RWPE2 (cell line): ENCODE results near the gene NT5C1A.

Experiments
- ATAC-seq: fragments of 200-7000 bp; cut with Tn5 transposase; 3 replicates; pipeline ENCODE4 v1.9.1; 2021; ENCODE audit warnings: low read depth
- DNase-seq: peaks from one replicate; pipeline ENCODE4 v3.0.0-alpha.2; 2020; ENCODE audit warnings: low spot score
- H3K27ac ChIP-seq: fragments of 450-650 bp; 2 replicates; pipeline ENCODE4 v1.5.1; 2017; ENCODE audit warnings: mild to moderate bottlenecking; ENCODE audit not compliant: poor library complexity, severe bottlenecking
- H3K27me3 ChIP-seq: fragments of 250-450 bp; sonication (Bioruptor Pico); 2 replicates; pipeline ENCODE4 v1.5.1; 2021; ENCODE audit warnings: mild to moderate bottlenecking, moderate library complexity; ENCODE audit not compliant: insufficient read depth, poor library complexity, severe bottlenecking
- H3K36me3 ChIP-seq: fragments of 250-450 bp; sonication (Bioruptor Pico); 2 replicates; pipeline ENCODE4 v1.5.1; 2020; ENCODE audit warnings: low read depth, mild to moderate bottlenecking, moderate library complexity
- H3K4me1 ChIP-seq: fragments of 250-450 bp; sonication (Bioruptor Pico); 2 replicates; pipeline ENCODE4 v1.5.1; 2021; ENCODE audit warnings: mild to moderate bottlenecking, moderate library complexity; ENCODE audit not compliant: insufficient read depth, poor library complexity, severe bottlenecking
- H3K4me3 ChIP-seq: fragments of 250-450 bp; sonication (Bioruptor Pico); 2 replicates; pipeline ENCODE4 v1.5.1; 2021; ENCODE audit warnings: mild to moderate bottlenecking, moderate library complexity; ENCODE audit not compliant: severe bottlenecking
- H3K9me3 ChIP-seq: fragments of 250-450 bp; sonication (Bioruptor Pico); 2 replicates; pipeline ENCODE4 v1.5.1; 2021; ENCODE audit warnings: mild to moderate bottlenecking, moderate library complexity; ENCODE audit not compliant: severe bottlenecking
- TF ChIP-seq, protein P1 (sequence below): fragments of 450-650 bp; IDR thresholded peaks from one replicate; pipeline ENCODE4 v1.5.1; 2017; ENCODE audit warnings: mild to moderate bottlenecking, moderate library complexity; ENCODE audit not compliant: poor library complexity, severe bottlenecking

Gene NT5C1A

GRCh38 chr1:39631361-39632322 lies 40.3 kb downstream of the NT5C1A start:
- H3K9me3 ChIP-seq: no peaks in the 10 kb centered on the region
- H3K4me1 ChIP-seq: no peaks in the 10 kb centered on the region
- H3K36me3 ChIP-seq: no peaks in the 10 kb centered on the region
- TF ChIP-seq, protein P1, sequence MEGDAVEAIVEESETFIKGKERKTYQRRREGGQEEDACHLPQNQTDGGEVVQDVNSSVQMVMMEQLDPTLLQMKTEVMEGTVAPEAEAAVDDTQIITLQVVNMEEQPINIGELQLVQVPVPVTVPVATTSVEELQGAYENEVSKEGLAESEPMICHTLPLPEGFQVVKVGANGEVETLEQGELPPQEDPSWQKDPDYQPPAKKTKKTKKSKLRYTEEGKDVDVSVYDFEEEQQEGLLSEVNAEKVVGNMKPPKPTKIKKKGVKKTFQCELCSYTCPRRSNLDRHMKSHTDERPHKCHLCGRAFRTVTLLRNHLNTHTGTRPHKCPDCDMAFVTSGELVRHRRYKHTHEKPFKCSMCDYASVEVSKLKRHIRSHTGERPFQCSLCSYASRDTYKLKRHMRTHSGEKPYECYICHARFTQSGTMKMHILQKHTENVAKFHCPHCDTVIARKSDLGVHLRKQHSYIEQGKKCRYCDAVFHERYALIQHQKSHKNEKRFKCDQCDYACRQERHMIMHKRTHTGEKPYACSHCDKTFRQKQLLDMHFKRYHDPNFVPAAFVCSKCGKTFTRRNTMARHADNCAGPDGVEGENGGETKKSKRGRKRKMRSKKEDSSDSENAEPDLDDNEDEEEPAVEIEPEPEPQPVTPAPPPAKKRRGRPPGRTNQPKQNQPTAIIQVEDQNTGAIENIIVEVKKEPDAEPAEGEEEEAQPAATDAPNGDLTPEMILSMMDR: no peak
- no peaks in the 10 kb centered on the region for H3K27me3 ChIP-seq
- ATAC-seq (no peak), DNase-seq (no peak)
- H3K27ac ChIP-seq: no peak overlapping the region
- H3K4me3 ChIP-seq: no peak overlapping the region

GRCh38 chr1:39628807-39629350 lies 43.0 kb downstream of the NT5C1A start:
- Histone ChIP-seq H3K4me1 (no peaks in the 10 kb centered on the region), H3K9me3 (no peaks in the 10 kb centered on the region), H3K27ac (no peak overlapping the region), H3K36me3 (no peaks in the 10 kb centered on the region), H3K4me3 (no peak overlapping the region), H3K27me3 (no peaks in the 10 kb centered on the region)
- DNase-seq (no peak), ATAC-seq (no peak)
- TF ChIP-seq, protein P1: no peak

DNA sequence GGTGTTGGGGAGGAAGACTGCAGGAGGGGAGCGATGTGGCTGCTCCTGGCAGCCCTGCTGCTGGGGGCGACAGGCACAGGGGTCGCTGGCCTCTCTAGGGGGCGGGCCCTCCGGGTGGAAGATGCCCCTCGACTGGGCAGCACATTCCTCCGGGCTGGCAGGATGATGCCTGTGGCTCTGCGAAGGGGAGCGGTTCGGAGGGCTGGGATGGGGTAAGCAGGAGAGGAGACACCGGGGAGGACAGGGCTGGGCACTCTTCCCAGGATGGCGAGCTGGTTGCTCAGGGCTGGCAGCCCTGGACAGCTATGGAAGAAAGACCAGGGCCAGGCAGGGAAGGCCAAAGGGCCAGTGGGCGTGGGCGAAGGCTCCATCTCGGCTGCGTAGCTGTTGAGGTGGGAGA lies 45.3 kb downstream of the NT5C1A start:
- ATAC-seq: no peak
- TF ChIP-seq, protein P1: no peak
- H3K27me3 ChIP-seq: no peaks in the 10 kb centered on the region

DNA sequence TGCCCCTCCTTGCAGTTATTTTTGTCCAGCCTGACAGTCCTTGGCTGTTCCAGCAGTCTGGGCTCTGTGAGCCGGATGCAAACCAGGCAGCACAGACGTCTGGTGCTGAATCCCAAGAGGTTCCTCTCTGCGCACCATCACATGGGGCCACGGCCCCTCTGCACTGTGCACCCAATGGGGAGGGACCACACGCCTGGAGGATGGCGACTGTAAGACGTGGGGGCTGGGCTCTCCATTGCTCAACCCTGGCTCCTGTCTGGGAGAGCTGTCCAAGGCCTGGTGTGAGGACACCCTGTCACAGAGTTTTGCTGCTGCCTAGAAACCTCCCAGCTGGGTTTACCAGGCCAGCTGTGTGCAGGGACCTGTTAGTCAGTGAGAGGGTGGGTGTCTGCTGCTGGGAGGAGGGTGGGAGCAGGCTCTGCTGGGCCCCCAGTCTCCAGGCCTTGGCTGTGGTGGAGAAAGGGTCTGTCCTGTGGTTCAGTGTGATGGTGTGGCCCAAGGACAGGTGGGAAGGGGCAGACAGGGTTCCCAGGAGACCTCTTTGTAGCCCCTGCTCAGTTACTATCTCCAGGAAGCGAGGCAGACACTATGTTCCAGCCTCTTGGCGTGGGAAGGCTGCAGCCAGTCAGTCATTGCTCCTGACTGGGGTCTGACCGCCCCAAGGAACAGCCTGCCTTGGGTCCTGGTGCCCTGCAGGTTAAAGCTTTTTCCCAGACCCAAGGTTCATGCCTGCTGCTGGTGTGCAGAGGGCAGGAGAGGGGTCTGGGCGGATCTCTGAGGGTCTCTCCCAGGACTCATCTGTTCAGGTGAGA lies 46.2 kb downstream of the NT5C1A start:
- H3K4me3 ChIP-seq: no peak overlapping the region
- H3K27ac ChIP-seq: no peak overlapping the region
- DNase-seq (no peak), ATAC-seq (peak; percentile 29; the same call in 1 of the 3 replicates)
- TF ChIP-seq, protein P1: no peak
- H3K27me3 ChIP-seq: no peaks in the 10 kb centered on the region
- H3K9me3 ChIP-seq: no peaks in the 10 kb centered on the region
- no peaks in the 10 kb centered on the region for H3K36me3 ChIP-seq
- H3K4me1 ChIP-seq: no peaks in the 10 kb centered on the region

More for the DNA sequence above, 45.3 kb downstream of the NT5C1A start:
- Histone ChIP-seq H3K9me3 (no peaks in the 10 kb centered on the region), H3K4me3 (no peak overlapping the region), H3K27ac (no peak overlapping the region), H3K36me3 (no peaks in the 10 kb centered on the region), H3K4me1 (no peaks in the 10 kb centered on the region)
- DNase-seq: no peak
